ENCODE data around the gene C3. TPM values are rescaled to one million over a fixed set of nuclear protein-coding genes. Genes with fewer than 3 reads are reported as not detected.
"Not testable (repeated sequence)": the region's sequence is repeated elsewhere in the genome, so short reads cannot be mapped to it uniquely, and the experiment has no call there.

Gene C3
- polyA plus RNA-seq, 3 donors = 2.4 to 5.3 (median 3.2) TPM

DNA sequence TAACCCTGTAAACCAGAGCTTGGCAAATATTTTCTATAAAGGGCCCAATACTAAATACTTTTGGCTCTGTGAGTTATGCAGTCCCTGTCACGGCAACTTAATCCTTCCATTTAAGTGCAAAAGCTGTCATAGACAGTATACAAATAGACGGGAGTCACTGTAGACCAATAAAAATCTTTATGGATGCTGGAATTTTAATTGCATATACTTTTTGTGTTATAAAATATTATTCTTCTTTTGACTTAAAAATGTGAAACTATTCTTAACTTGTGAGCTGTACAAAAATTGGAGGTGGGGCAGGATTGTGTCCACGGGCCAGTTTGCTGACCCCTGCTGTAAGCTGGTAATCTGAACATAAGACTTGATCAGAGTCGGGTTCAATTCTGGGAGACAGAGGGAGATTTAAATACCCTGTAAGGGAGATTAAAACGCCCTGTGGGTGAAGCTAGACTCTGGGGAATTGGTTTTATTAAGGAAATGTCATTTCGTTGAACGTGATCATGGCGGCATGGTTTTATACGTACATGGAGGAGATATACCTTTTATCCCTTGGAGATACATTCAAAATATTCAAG is 72.2 kb downstream of the C3 start:
- no peak overlapping the region for H3K27ac Mint-ChIP-seq
- no peak overlapping the region for H2AFZ ChIP-seq (ENCODE audit: insufficient read depth, low read depth, low read length, poor library complexity, severe bottlenecking)

DNA sequence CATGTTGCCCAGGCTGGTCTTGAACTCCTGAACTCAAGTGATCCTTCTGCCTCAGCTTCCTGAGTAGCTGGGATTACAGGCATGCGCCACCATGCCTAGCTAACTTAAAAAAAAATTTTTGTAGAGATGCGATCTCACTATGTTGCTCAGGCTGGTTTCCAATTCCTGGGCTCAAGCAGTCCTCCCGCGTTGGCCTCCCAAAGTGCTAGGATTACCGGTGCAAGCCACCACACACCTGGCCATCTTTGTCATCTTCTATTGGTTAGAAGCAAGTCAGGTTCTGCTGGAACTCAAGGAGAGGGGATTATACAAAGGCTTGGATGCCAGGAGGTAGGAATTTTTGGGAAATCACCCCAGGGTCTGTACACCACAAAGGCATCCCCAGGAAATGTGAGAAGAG is 75.7 kb downstream of the C3 start:
- H3K4me3 ChIP-seq (replicated peaks in 1 of 3; ENCODE audit: low read depth in 2 of 3, low read length in 3 of 3) = no peak overlapping the region
- no peak overlapping the region for H3K27ac ChIP-seq (ENCODE audit: low read depth in 1 of 2, low read length in 2 of 2)
- no peaks in the 10 kb centered on the region for H4K20me1 ChIP-seq (ENCODE audit: insufficient read depth, low read length)
- Mint-ChIP-seq H3K9me3 (peaks cover 0 to 18% (median 9%) of the 10 kb centered on the region in 7 donors), H3K4me1 (peaks cover 12% of the 10 kb centered on the region), H3K27me3 (ENCODE audit: low read depth in 3 of 3) (peaks cover 68 to 85% (median 78%) of the 10 kb centered on the region in 3 donors), H3K36me3 (no peaks in the 10 kb centered on the region), H3K4me3 (peak overlapping the region in 1 of 2 donors; percentile 35), H3K27ac (no peak overlapping the region)
- WGBS (ENCODE audit: insufficient coverage) = 100% methylated on average over 2 of the region's 5 CpGs
- no peaks in the 10 kb centered on the region for H3K79me2 ChIP-seq (ENCODE audit: insufficient read depth, low read length)
- DNase-seq = no peak
- intact Hi-C loops (cut with micrococcal nuclease) = loop anchor here (5.0 to 10.0 kb wide), 3 partner anchors 33 to 220 kb away; no protein-coding TSS in a partner anchor
- TF ChIP-seq, protein P1, sequence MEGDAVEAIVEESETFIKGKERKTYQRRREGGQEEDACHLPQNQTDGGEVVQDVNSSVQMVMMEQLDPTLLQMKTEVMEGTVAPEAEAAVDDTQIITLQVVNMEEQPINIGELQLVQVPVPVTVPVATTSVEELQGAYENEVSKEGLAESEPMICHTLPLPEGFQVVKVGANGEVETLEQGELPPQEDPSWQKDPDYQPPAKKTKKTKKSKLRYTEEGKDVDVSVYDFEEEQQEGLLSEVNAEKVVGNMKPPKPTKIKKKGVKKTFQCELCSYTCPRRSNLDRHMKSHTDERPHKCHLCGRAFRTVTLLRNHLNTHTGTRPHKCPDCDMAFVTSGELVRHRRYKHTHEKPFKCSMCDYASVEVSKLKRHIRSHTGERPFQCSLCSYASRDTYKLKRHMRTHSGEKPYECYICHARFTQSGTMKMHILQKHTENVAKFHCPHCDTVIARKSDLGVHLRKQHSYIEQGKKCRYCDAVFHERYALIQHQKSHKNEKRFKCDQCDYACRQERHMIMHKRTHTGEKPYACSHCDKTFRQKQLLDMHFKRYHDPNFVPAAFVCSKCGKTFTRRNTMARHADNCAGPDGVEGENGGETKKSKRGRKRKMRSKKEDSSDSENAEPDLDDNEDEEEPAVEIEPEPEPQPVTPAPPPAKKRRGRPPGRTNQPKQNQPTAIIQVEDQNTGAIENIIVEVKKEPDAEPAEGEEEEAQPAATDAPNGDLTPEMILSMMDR (IDR thresholded peaks at IDR 0.05) = no peak
- H3K4me1 ChIP-seq (ENCODE audit: control insufficient read depth in 1 of 2, insufficient read depth in 2 of 2, low read length in 2 of 2) = peaks cover 15 to 16% of the 10 kb centered on the region in 2 donors
- peaks cover 47 to 81% of the 10 kb centered on the region in 2 donors for H3K27me3 ChIP-seq (ENCODE audit: control insufficient read depth in 2 of 2, insufficient read depth in 2 of 2, low read length in 2 of 2)
- H3K4me2 ChIP-seq (replicated peaks; ENCODE audit: extremely low read depth, low read length, poor library complexity, severe bottlenecking) = no peak overlapping the region
- H3K9ac ChIP-seq (ENCODE audit: insufficient read depth, low read length, poor library complexity, severe bottlenecking) = no peak overlapping the region
- H2AFZ ChIP-seq (ENCODE audit: insufficient read depth, low read depth, low read length, poor library complexity, severe bottlenecking) = no peak overlapping the region
- H3K36me3 ChIP-seq (replicated peaks in 1 of 2; ENCODE audit: control insufficient read depth in 1 of 2, insufficient read depth in 2 of 2, low read length in 2 of 2) = no peaks in the 10 kb centered on the region
- H3K9me3 ChIP-seq (replicated peaks in 1 of 2; ENCODE audit: control insufficient read depth in 1 of 2, insufficient read depth in 1 of 2, low read length in 2 of 2) = no peaks in the 10 kb centered on the region

More for the DNA sequence above, 72.2 kb downstream of the C3 start:
- Histone ChIP-seq H3K36me3 (replicated peaks in 1 of 2; ENCODE audit: control insufficient read depth in 1 of 2, insufficient read depth in 2 of 2, low read length in 2 of 2) (no peaks in the 10 kb centered on the region), H3K4me2 (replicated peaks; ENCODE audit: extremely low read depth, low read length, poor library complexity, severe bottlenecking) (no peak overlapping the region), H4K20me1 (ENCODE audit: insufficient read depth, low read length) (no peaks in the 10 kb centered on the region), H3K27ac (ENCODE audit: low read depth in 1 of 2, low read length in 2 of 2) (no peak overlapping the region), H3K4me3 (replicated peaks in 1 of 3; ENCODE audit: low read depth in 2 of 3, low read length in 3 of 3) (no peak overlapping the region), H3K9me3 (replicated peaks in 1 of 2; ENCODE audit: control insufficient read depth in 1 of 2, insufficient read depth in 1 of 2, low read length in 2 of 2) (no peaks in the 10 kb centered on the region), H3K79me2 (ENCODE audit: insufficient read depth, low read length) (no peaks in the 10 kb centered on the region), H3K4me1 (ENCODE audit: control insufficient read depth in 1 of 2, insufficient read depth in 2 of 2, low read length in 2 of 2) (no peaks in the 10 kb centered on the region), H3K9ac (ENCODE audit: insufficient read depth, low read length, poor library complexity, severe bottlenecking) (no peak overlapping the region), H3K27me3 (ENCODE audit: control insufficient read depth in 2 of 2, insufficient read depth in 2 of 2, low read length in 2 of 2) (peaks cover 45 to 67% of the 10 kb centered on the region in 2 donors)
- intact Hi-C loops (cut with micrococcal nuclease) = loop anchor here in 1 of 2 donors (10.0 kb wide), 2 partner anchors 57 to 217 kb away; no protein-coding TSS in a partner anchor
- Mint-ChIP-seq H3K36me3 (no peaks in the 10 kb centered on the region), H3K9me3 (peaks cover 0 to 18% (median 9%) of the 10 kb centered on the region in 7 donors), H3K27me3 (ENCODE audit: low read depth in 3 of 3) (peaks cover 63 to 79% (median 69%) of the 10 kb centered on the region in 3 donors), H3K4me1 (no peaks in the 10 kb centered on the region), H3K4me3 (peak overlapping the region in 1 of 2 donors; percentile 53)
- no peak for DNase-seq
- 80% methylated on average over 2 of the region's 9 CpGs for WGBS (ENCODE audit: insufficient coverage)
- TF ChIP-seq, protein P1 (IDR thresholded peaks at IDR 0.05) = no peak

DNA sequence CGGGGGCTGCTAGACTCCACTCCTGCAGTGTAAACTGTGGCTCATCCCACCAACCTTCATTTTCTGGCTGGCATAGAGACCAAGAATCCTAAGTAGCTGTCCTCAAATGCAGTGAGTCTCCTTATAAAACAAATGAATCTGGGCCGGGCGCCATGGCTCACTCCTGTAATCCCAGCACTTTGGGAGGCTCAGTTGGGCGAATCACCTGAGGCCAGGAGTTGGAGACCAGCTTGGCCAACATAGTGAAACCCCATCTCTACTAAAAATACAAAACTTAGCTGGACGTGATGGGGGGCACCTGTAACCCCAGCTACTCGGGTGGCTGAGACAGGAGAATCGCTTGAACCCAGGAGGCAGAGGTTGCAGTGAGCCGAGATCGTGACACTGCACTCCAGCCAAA is 80.1 kb downstream of the C3 start:
- H3K9me3 ChIP-seq (replicated peaks in 1 of 2; ENCODE audit: control insufficient read depth in 1 of 2, insufficient read depth in 1 of 2, low read length in 2 of 2); H4K20me1 ChIP-seq (ENCODE audit: insufficient read depth, low read length); DNase-seq; H2AFZ ChIP-seq (ENCODE audit: insufficient read depth, low read depth, low read length, poor library complexity, severe bottlenecking); H3K27ac ChIP-seq (ENCODE audit: low read depth in 1 of 2, low read length in 2 of 2); H3K4me3 ChIP-seq (replicated peaks in 1 of 3; ENCODE audit: low read depth in 2 of 3, low read length in 3 of 3); H3K27ac Mint-ChIP-seq; H3K79me2 ChIP-seq (ENCODE audit: insufficient read depth, low read length); H3K4me2 ChIP-seq (replicated peaks; ENCODE audit: extremely low read depth, low read length, poor library complexity, severe bottlenecking); H3K36me3 ChIP-seq (replicated peaks in 1 of 2; ENCODE audit: control insufficient read depth in 1 of 2, insufficient read depth in 2 of 2, low read length in 2 of 2); H3K36me3 Mint-ChIP-seq; H3K9ac ChIP-seq (ENCODE audit: insufficient read depth, low read length, poor library complexity, severe bottlenecking); H3K9me3 Mint-ChIP-seq: not testable (repeated sequence)
- intact Hi-C loops (cut with micrococcal nuclease) = loop anchor here (5.0 to 10.0 kb wide), 3 partner anchors 37 to 224 kb away; no protein-coding TSS in a partner anchor
- peak overlapping the region in 1 of 2 donors; percentile 74 for H3K4me3 Mint-ChIP-seq
- WGBS (ENCODE audit: insufficient coverage) = 86% methylated on average over 8 of the region's 9 CpGs
- H3K27me3 Mint-ChIP-seq (ENCODE audit: low read depth in 3 of 3) = peaks cover 59 to 82% (median 68%) of the 10 kb centered on the region in 3 donors
- H3K4me1 ChIP-seq (ENCODE audit: control insufficient read depth in 1 of 2, insufficient read depth in 2 of 2, low read length in 2 of 2) = peaks cover 15 to 16% of the 10 kb centered on the region in 2 donors
- H3K4me1 Mint-ChIP-seq = peaks cover 12% of the 10 kb centered on the region
- H3K27me3 ChIP-seq (ENCODE audit: control insufficient read depth in 2 of 2, insufficient read depth in 2 of 2, low read length in 2 of 2) = peaks cover 23 to 64% of the 10 kb centered on the region in 2 donors

Data from CD14-positive monocyte (primary cell).